Anterior cingulate cortex (tissue), 58 donors: ENCODE data around the gene TMEM80.

Source experiments
- DNase-seq, 58 donors: peaks; one replicate each; lab custom pipeline; 2025; lab: John Stamatoyannopoulos, UW

TMEM80 gene

DNA sequence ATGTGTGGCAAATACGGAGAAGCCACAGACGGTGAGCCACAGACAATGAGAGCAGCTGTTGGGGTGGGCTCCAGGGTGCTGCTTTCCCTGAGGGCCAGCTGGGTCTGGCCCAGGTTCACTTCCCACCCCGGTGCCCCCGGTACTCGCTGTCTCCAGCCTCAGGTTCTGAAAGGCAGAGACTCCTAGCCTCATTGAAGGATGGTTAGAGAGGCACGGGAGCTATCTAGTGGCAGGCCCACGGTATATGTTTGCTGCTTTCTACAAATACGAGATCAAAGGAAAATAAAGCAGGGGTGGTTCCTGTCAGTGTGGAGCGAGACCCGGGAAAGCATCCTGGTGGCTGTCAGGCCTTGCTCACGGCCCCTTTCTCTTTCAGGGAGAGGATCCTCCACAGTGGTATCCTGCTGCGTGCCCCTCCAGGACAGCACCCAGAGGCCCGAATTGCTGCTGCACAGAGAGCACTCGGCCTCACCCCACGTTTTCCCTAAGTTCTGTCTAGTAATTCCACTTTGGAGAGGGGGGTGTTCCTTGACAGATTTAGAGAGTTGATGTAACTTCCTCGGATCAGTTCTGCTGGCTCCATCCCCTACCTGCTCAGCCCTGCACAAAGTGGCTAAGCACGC lies 3.0 kb downstream of the TMEM80 start:
- no peak for DNase-seq

GRCh38 chr11:699116-699508 lies 3.5 kb downstream of the TMEM80 start:
- DNase-seq = no peak

- DNase-seq = no peak
Observed at GRCh38 chr11:699753-700152, 4.1 kb downstream of the TMEM80 start.

- no peak for DNase-seq
Observed at GRCh38 chr11:701741-702461, 6.3 kb downstream of the TMEM80 start.

GRCh38 chr11:702462-703461 lies 7.1 kb downstream of the TMEM80 start:
- DNase-seq = peak in 9 of 58 donors; percentile 24 to 58 (median 41)

DNA sequence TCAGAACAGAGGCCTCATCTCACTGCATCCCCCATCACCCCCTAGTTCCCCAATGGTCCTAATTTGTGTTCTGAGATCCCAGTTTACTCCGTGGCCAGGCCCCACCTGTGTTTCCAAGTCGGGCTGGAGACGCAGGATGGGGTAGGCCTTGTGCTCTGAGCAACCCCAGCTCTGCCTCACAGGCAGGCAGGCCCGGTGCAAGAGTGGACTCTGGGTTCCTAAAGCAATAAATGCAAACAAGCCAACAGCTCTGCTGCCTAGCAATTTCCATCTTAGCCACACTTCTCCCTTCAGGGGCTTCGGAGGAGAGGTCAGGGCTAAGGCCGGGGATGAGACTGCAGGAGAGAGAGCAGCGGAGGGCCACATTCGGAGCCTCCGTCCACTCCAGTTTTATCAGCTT lies 7.9 kb downstream of the TMEM80 start:
- no peak for DNase-seq

DNA sequence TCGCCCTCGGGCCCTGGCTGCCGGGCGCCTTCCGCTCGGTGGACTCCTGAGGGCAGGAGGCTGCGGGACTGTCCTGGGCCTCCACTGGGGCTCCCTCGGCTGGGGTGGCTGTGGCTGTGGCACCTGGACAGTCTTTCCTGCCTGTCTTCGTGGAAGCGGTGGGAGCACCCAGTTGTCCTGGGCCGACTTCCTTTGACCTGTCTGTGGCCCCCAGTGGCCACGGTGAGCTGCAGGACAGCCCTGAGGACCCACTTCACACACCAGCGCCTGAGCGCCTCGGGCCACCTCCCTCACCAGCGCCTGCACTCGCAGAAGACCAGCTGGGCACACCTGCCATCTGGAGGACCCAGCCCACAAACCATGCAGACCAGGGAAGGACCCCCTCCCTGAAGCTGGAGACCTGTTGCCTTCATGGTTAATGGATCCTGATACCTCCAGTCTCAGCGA lies 8.6 kb downstream of the TMEM80 start:
- no peak for DNase-seq

DNA sequence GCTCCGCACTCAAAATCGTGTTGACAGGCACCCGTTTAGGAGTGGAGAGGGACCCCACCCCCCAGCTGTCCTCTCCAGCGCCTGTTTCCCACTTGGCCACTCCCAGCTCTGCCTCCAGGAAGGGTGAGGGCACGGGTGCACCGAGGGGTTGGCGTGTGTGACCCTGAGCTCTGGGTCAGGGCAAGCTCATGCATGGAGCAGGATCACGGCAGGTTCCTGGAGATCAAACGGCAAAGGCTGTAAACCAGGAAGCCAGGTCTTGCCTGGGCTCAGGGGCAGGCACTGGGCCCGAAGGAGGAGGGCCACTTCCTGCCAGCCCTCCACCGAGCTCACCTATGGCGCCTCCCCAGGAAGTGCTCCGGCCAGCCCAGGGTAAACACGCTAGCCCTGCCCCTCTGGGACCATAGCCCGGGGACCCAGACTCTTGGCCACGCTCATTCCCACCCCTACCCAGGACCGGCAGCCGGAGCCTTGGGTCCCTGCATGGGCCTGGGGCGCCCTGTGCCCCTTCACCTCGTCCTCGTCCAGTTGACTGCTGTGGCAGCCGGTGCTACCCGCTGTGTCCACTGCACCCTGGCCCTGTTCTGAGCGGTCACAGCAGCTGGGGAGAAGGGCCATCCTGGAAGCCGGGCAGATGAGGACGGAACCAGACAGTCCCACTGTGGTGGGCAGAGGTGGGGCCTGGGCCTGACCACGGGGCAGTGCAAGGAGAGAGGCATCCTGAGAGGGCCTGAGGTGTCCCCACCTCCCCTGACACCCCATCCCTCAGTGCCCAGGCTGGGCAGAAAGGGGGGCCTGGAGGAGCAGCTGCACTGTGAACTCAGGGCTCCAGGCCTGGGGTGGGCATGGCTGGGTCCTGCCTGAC lies 9.4 kb downstream of the TMEM80 start:
- no peak for DNase-seq

DNA sequence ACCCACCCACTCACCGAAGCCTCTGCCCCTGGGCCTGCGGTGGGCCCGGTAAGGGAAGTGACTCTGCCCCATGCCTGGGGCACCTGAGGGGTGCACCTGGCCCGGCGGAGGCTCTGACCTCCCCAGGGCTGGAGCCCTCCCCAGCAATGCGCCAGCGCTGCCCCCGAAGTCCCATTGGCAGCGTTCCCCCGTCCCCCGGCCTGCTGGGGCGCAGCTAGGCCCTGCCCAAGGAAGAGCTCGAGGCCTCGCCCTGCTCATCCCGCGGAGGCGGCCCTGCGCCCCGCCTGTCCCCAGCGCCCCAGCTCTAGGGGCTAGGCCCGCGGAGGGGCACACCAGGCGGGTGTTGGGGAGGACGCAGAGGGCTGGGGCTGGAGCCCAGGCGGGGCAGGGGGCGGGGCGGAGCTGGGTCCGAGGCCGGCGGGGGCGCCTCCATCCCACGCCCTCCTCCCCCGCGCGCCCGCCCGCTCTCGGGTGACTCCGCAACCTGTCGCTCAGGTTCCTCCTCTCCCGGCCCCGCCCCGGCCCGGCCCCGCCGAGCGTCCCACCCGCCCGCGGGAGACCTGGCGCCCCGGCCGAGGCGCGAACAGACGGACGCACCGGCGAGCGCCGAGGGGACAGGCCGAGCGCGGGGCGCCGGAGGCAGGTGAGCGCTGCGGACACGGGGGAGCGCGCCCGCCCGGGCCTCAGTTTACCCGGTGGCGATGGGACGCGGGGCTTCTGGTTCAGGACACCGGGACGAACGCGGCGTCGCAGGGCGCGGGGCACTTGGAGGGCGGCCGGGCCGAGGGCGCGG lies 10.2 kb downstream of the TMEM80 start, which contains the start of gene EPS8L2:
Gene EPS8L2, plus strand, starts transcription at position 586 of the 793 bp plus-strand sequence. CDS start 3,177 bp downstream, outside the sequence.
- no peak for DNase-seq

DNA sequence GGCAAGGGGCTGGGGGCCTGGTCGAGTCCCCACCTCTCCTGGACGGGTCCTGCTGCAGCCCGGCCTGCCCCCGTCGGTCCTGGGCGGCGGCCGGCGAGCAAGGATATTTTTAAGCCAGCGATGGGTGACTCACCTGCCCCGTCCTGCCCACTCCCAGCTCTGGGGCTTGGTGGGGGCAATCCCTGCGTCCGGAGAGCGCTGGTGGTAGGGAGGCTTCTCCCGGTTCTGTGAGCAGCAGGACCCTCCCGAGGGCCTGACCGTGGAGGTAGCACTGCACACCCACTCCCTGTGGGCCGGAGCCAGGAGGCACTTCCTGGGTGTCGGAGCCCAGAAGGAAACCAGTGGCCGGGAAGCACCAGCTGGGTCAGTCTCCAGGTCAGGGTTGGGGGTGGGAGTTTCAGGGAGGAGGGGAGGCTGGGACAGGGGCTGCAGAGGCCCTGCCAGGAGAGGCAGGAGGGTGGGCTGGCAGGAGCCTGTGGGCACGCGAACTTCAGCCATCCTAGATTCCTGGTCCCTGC lies 10.9 kb downstream of the TMEM80 start:
- no peak for DNase-seq

- DNase-seq = peak in 3 of 58 donors; percentile 32 to 37 (median 34)
Observed at GRCh38 chr11:706957-707816, 11.6 kb downstream of the TMEM80 start.

DNA sequence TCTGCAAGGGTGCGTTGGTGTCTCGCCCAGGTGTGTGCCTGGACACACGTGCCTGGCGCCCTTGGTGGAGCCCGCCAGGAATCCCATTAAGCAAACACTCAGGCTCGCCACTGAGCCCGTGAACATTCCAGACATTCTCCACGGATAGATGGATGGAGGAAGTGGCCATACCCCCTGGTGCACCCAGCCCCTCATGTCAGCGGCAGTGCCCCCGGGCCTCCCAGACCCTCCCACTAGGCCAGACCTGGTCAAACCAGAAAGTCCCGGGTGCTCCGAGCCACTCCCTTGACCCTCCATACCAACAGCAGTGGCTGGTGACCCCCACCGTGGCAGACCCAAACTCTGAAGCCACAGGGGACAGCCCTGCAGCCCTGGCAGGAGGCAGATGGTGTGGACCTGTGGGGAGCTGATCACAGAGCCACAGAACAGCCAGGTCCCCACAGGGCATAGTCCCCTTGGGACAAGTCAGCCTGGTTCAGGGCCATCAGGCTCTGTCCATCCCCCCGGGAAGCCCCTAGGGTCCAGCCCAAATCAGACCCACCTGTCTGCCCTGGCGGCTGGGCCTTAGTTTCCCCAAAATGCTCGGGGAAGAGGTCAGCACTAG lies 12.3 kb downstream of the TMEM80 start:
- DNase-seq = no peak

DNA sequence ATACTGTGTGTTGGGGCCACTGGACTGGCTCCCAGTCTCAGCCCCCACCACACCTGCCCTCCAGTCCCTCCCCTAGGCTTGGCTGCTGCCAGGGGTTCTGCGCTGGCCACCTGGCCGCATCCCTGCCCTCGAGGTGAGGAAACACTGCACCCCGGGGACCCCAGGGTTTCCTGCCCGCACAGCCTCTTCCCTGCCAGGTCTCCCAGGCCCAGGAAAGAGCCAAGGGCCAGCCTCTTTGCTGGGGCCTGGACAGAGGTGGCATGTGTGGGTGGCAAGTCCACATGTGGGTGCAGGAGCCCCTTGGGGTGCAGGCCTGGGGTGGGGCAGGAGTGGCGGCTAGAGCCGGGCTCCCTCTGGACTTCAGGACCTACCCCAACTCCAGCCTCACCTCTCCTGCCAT lies 12.9 kb downstream of the TMEM80 start:
- no peak for DNase-seq

DNA sequence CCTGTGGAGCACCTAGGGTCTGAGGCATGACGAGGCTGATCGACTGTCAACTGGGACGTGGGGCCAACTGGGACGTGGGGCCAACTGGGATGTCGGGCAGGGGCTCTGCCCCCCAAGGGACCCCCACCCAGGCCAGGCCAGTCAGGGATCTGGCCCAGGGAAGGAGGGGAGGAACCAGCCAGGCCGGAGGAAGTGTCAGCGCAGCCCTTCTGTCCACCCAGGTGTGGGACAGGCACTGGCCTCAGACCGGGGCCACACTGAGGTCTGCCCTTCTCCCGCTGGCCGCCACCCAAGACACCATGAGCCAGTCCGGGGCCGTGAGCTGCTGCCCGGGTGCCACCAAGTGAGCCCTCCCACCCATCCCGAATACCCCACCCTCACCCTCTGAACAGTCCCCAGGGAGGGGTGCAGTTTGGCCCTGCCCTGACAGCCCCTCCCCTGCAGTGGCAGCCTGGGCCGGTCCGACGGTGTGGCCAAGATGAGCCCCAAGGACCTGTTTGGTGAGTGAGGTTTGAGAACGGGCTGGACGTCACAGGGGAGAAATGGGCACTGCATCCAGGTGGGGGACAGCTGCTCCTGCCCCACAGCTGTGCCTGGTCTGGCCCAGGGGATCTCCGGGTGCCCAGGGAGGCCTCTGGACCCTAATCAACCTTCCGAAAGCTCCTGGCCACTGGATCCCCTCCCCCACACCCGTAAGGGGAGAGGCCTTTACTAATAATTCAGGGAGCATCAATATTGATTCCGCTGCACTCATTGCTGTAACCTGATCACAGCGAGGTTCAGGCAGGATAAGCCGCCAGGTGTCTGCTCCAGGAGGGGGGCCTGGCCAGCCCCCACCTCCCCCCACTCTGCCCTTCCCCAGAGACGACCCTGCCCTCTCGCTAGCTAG lies 13.7 kb downstream of the TMEM80 start:
- DNase-seq = no peak

GRCh38 chr11:714436-714835 lies 18.8 kb downstream of the TMEM80 start:
- DNase-seq = no peak
